Adrenal gland (tissue), 12 donors: ENCODE measurements around the gene PLCH2. TPM values are rescaled to one million over a fixed set of nuclear protein-coding genes. Genes with fewer than 3 reads are reported as not detected.
A peak's percentile ranks its signal among the peaks of the same experiment; 100 is the strongest.

ENCODE experiments used
- DNase-seq, 7 donors: peaks; one replicate each; pipeline ENCODE4 v3.0.0-alpha.2; 2019 to 2020
- H3K27ac ChIP-seq, 5 donors: fragments of 200-600 bp; sonication (generic) in 4 of 5; 1 replicate in 3 of 5; 2 replicates in 2 of 5; pipeline versions ENCODE4 v1.5.1 to v1.8.0; 2016 to 2020; ENCODE audit warnings: mild to moderate bottlenecking in 1 of 5
- H3K27me3 ChIP-seq: fragments of 200-600 bp; 2 replicates; pipeline ENCODE4 v1.8.0; 2021
- H3K36me3 ChIP-seq, 2 donors: fragments of 200-600 bp; replicated peaks in 1 of 2; 1 replicate in 1 of 2; 2 replicates in 1 of 2; pipeline versions ENCODE4 v1.5.1 to v1.8.0; 2018 to 2022
- H3K4me1 ChIP-seq, 2 donors: fragments of 200-600 bp; replicated peaks in 1 of 2; 1 replicate in 1 of 2; 2 replicates in 1 of 2; pipeline versions ENCODE4 v1.5.1 to v1.8.0; 2018 to 2021
- H3K4me3 ChIP-seq, 4 donors: fragments of 200-600 bp; sonication (generic) in 3 of 4; one replicate each; pipeline ENCODE4 v1.5.1; 2016 to 2018
- H3K9me3 ChIP-seq, 3 donors: fragments of 200-600 bp; sonication (generic) in 1 of 3; replicated peaks in 1 of 3; 1 replicate in 2 of 3; 2 replicates in 1 of 3; pipeline versions ENCODE4 v1.5.1 to v1.8.0; 2016 to 2021
- CTCF ChIP-seq, 6 experiments: fragments of 450-650 bp in 4 of 6; fragments of 200-600 bp in 2 of 6; sonication (generic) in 1 of 6; IDR thresholded peaks; 1 replicate in 5 of 6; 2 replicates in 1 of 6; pipeline versions ENCODE4 v1.5.1 to v1.8.0; 2016 to 2021; ENCODE audit warnings: antibody characterized with exemption in 6 of 6, mild to moderate bottlenecking in 2 of 6, moderate library complexity in 1 of 6
- POLR2A ChIP-seq, 2 donors: fragments of 450-650 bp; IDR thresholded peaks; one replicate each; pipeline ENCODE4 v1.6.1; 2017; ENCODE audit warnings: antibody characterized with exemption in 2 of 2, mild to moderate bottlenecking in 2 of 2, moderate library complexity in 1 of 2
- WGBS, 4 donors: extraction: QIAGEN DNeasy Blood & Tissue Kit in 2 of 4; methylation state at CpG; one replicate each; pipeline versions ENCODE4 v1.1.5 to v1.1.7; 2013 to 2017; 5-methylcytosine and 5-hydroxymethylcytosine counted together
- intact Hi-C, 2 donors: fragments of 100-400 bp; cut with DNase I; formaldehyde crosslinking; loops; one replicate each; pipeline versions ENCODE4 v1.14.1 to v1.15.0; 2022 to 2023
- polyA plus RNA-seq, 3 donors: library from polyadenylated mRNA; stranded (reverse); fragments of 200-250 nt in 2 of 3; fragments of 350-450 nt in 1 of 3; fragmentation: Illumina TruSeq in 1 of 3; extraction: RNeasy Lipid Tissue Mini Kit (QIAGEN cat#74804) in 1 of 3; gene quantifications; one replicate each; pipeline ENCODE4 v1.2.3, GENCODE V29; 2013 to 2014
- total RNA-seq, 9 donors: library from RNA; depleted of rRNA in 4 of 9; stranded (reverse); fragments of >200 nt in 4 of 9; fragments of 120-200 nt in 1 of 9; fragmentation: NEBNext Ultra II Directional in 1 of 9; extraction: Animal tissue kit (Norgen Biotek cat#: 25700) in 1 of 9; gene quantifications; one replicate each; pipeline versions ENCODE4 v1.1.0 to v1.2.4, GENCODE V29; 2013 to 2023
- donor health status: healthy with polysubstance abuse.
- donor health status: Bipolar disorder and iron deficiency.
- donor health status: DM: yes; HTN: yes; CAD: no.
- donor health status: DM: no; HTN: no; CAD: no.
- donor health status: DM: no; HTN: no; CAD: no.
- donor health status: DM: yes; HTN: yes; CAD: no.

Gene PLCH2
- total and polyA plus RNA-seq, 12 donors = 0.22 to 66.3 (median 2.2) TPM; not detected in 1

- Histone ChIP-seq H3K27me3 (no peaks in the 10 kb centered on the region), H3K4me1 (peaks cover 11 to 18% of the 10 kb centered on the region in 2 donors), H3K4me3 (no peak overlapping the region), H3K27ac (no peak overlapping the region), H3K9me3 (no peaks in the 10 kb centered on the region), H3K36me3 (no peaks in the 10 kb centered on the region)
- TF ChIP-seq CTCF (IDR thresholded peaks at IDR 0.05) (no peak), POLR2A (IDR thresholded peaks at IDR 0.05) (no peak)
- intact Hi-C loops = no loop called here
- WGBS, 4 donors = 72 to 83% (median 80%) methylated on average over 12 to 20 of the region's 20 CpGs
- DNase-seq = no peak
These were observed 3.1 kb downstream of the PLCH2 start for GRCh38 chr1:2479186-2479585.

- TF ChIP-seq CTCF (IDR thresholded peaks at IDR 0.05) = no peak
- no peak for TF ChIP-seq POLR2A (IDR thresholded peaks at IDR 0.05)
- H3K4me1 ChIP-seq = peaks cover 9 to 14% of the 10 kb centered on the region in 2 donors
- H3K27me3 ChIP-seq = no peaks in the 10 kb centered on the region
- no peak overlapping the region for H3K4me3 ChIP-seq
- H3K36me3 ChIP-seq = no peaks in the 10 kb centered on the region
- no peaks in the 10 kb centered on the region for H3K9me3 ChIP-seq
- peak overlapping the region in 1 of 5 donors; percentile 52 for H3K27ac ChIP-seq
- no peak for DNase-seq
- intact Hi-C loops = no loop called here
- 81 to 88% (median 84%) methylated on average over 12 to 28 of the region's 28 CpGs for WGBS, 4 donors
These were observed 3.5 kb downstream of the PLCH2 start for GRCh38 chr1:2479618-2480017.

- no peak for TF ChIP-seq POLR2A (IDR thresholded peaks at IDR 0.05)
- no peak for TF ChIP-seq CTCF (IDR thresholded peaks at IDR 0.05)
- WGBS, 4 donors = 60 to 85% (median 76%) methylated on average over 10 to 18 of the region's 18 CpGs
- peak in 1 of 7 donors; percentile 78 for DNase-seq
- Histone ChIP-seq H3K27ac (peak overlapping the region in 1 of 5 donors; percentile 52), H3K9me3 (no peaks in the 10 kb centered on the region), H3K27me3 (no peaks in the 10 kb centered on the region), H3K4me3 (no peak overlapping the region), H3K4me1 (peaks cover 3 to 7% of the 10 kb centered on the region in 2 donors), H3K36me3 (no peaks in the 10 kb centered on the region)
- intact Hi-C loops = no loop called here
These were observed 4.3 kb downstream of the PLCH2 start for GRCh38 chr1:2480236-2480985.

- intact Hi-C loops = no loop called here
- peak overlapping the region in 1 of 5 donors; percentile 61 for H3K27ac ChIP-seq
- 88 to 96% (median 93%) methylated on average over 10 to 12 of the region's 12 CpGs for WGBS, 4 donors
- peak in 1 of 7 donors; percentile 71 for DNase-seq
- no peaks in the 10 kb centered on the region for H3K9me3 ChIP-seq
- no peaks in the 10 kb centered on the region for H3K36me3 ChIP-seq
- H3K27me3 ChIP-seq = no peaks in the 10 kb centered on the region
- no peak for TF ChIP-seq CTCF (IDR thresholded peaks at IDR 0.05)
- no peak for TF ChIP-seq POLR2A (IDR thresholded peaks at IDR 0.05)
- H3K4me1 ChIP-seq = peaks cover 0 to 2% of the 10 kb centered on the region in 2 donors
- H3K4me3 ChIP-seq = no peak overlapping the region
These were observed 4.9 kb downstream of the PLCH2 start for GRCh38 chr1:2480986-2481364.
